Activated CD8-positive, alpha-beta memory T cell treated with anti-CD3 and anti-CD28 coated beads, Interleukin-2, amount 10 ng/mL, durations not matched to agents 7 days and 5 days (primary cell): ENCODE results near the gene UGT8. TPM values are rescaled to one million over a fixed set of nuclear protein-coding genes. Genes with fewer than 3 reads are reported as not detected.
"Not testable (repeated sequence)": the region's sequence is repeated elsewhere in the genome, so short reads cannot be mapped to it uniquely, and the experiment has no call there.

Experiments used
- ATAC-seq: fragments of 150-1000 bp; cut with Tn5 transposase; one replicate; pipeline ENCODE4 v1.10.0; 2021; ENCODE audit warnings: moderate library complexity
- CTCF ChIA-PET: fragments of 350-600 bp; sonication (Branson Sonifier 250); formaldehyde crosslinking; loops from one replicate; lab custom pipeline; 2021; ENCODE audit warnings: antibody characterized with exemption; lab: Charles Lee
- DNase-seq: peaks from one replicate; pipeline ENCODE4 v3.0.0-alpha.2; 2020
- H3K27ac Mint-ChIP-seq: one replicate; pipeline ENCODE4 v1.8.0; 2021; ENCODE audit warnings: mild to moderate bottlenecking, mixed read lengths
- H3K27me3 Mint-ChIP-seq: one replicate; pipeline ENCODE4 v1.8.0; 2021; ENCODE audit warnings: mixed read lengths
- H3K36me3 Mint-ChIP-seq: one replicate; pipeline ENCODE4 v1.8.0; 2021; ENCODE audit warnings: mild to moderate bottlenecking, mixed read lengths
- H3K4me1 Mint-ChIP-seq: one replicate; pipeline ENCODE4 v1.8.0; 2021; ENCODE audit warnings: mixed read lengths
- H3K4me3 Mint-ChIP-seq: one replicate; pipeline ENCODE4 v1.8.0; 2021; ENCODE audit warnings: mild to moderate bottlenecking, moderate library complexity, mixed read lengths
- H3K9me3 Mint-ChIP-seq: one replicate; pipeline ENCODE4 v1.8.0; 2022; ENCODE audit warnings: low read depth, mixed read lengths
- total RNA-seq, 2 experiments: library from RNA; stranded (reverse); gene quantifications; one replicate each; pipeline ENCODE4 v1.2.3, GENCODE V29; 2021

Gene UGT8, protein sequence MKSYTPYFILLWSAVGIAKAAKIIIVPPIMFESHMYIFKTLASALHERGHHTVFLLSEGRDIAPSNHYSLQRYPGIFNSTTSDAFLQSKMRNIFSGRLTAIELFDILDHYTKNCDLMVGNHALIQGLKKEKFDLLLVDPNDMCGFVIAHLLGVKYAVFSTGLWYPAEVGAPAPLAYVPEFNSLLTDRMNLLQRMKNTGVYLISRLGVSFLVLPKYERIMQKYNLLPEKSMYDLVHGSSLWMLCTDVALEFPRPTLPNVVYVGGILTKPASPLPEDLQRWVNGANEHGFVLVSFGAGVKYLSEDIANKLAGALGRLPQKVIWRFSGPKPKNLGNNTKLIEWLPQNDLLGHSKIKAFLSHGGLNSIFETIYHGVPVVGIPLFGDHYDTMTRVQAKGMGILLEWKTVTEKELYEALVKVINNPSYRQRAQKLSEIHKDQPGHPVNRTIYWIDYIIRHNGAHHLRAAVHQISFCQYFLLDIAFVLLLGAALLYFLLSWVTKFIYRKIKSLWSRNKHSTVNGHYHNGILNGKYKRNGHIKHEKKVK
- under 1 TPM; 0.29 to 0.63 TPM for total RNA-seq

GRCh38 chr4:114598191-114599121, at the start of gene UGT8:
TSS of gene UGT8 (plus strand) at chr4:114598807. CDS start at chr4:114622881, 24,074 bp downstream.
- Mint-ChIP-seq H3K4me1 (peaks cover 9% of the 10 kb centered on the region), H3K36me3 (no peaks in the 10 kb centered on the region), H3K9me3 (no peaks in the 10 kb centered on the region), H3K27me3 (peaks cover 36% of the 10 kb centered on the region), H3K27ac (peak within 1 kb of the TSS; percentile 22), H3K4me3 (peak within 1 kb of the TSS; percentile 49)
- CTCF ChIA-PET, result no interaction called here
- DNase-seq (peak; percentile 52), ATAC-seq (peak; percentile 73)

GRCh38 chr4:114549638-114550037, 49.0 kb upstream of the UGT8 start:
- H3K27ac Mint-ChIP-seq, result no peak overlapping the region
- H3K27me3 Mint-ChIP-seq, result no peaks in the 10 kb centered on the region
- H3K4me1 Mint-ChIP-seq, result no peaks in the 10 kb centered on the region
- ATAC-seq (no peak), DNase-seq (no peak)
- H3K9me3 Mint-ChIP-seq, result peaks cover 4% of the 10 kb centered on the region
- CTCF ChIA-PET, result no interaction called here
- no peaks in the 10 kb centered on the region for H3K36me3 Mint-ChIP-seq
- H3K4me3 Mint-ChIP-seq, result no peak overlapping the region

DNA sequence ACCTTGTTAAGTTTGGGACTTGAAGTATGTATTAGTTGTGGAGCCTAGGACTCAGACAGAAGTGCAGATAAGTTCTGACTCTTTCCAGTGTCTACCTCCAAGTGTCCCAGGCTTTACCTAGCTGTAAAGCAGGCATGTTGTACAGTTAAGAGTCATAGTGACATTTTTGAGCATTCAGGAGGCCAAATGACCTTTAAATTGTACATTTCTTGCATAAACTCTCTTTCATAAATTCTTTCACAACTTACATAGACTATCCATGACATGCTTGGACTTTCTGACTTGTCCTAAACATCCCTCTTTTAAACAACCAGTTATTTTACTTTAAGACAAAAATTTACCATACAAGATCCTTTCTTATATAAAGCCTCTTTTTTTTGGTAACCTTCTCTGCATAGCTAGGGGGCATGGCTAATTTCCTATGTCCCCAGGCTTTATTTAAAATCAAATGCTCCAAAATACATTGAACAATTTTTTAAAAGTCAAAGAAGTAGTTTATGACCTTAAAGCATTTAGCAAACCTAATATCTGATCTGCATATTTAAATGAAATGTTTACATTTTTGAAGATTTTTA, 40.1 kb upstream of the UGT8 start:
- Mint-ChIP-seq H3K4me3 (no peak overlapping the region), H3K36me3 (peaks cover 1% of the 10 kb centered on the region), H3K4me1 (no peaks in the 10 kb centered on the region), H3K9me3 (no peaks in the 10 kb centered on the region), H3K27me3 (no peaks in the 10 kb centered on the region), H3K27ac (no peak overlapping the region)
- CTCF ChIA-PET, result no interaction called here
- DNase-seq (no peak), ATAC-seq (no peak)

- no peaks in the 10 kb centered on the region for H3K9me3 Mint-ChIP-seq
- peaks cover 1% of the 10 kb centered on the region for H3K36me3 Mint-ChIP-seq
- no peaks in the 10 kb centered on the region for H3K27me3 Mint-ChIP-seq
- ATAC-seq (no peak), DNase-seq (no peak)
- no peak overlapping the region for H3K27ac Mint-ChIP-seq
- no peaks in the 10 kb centered on the region for H3K4me1 Mint-ChIP-seq
- H3K4me3 Mint-ChIP-seq, result no peak overlapping the region
- CTCF ChIA-PET, result no interaction called here
These were observed 37.0 kb upstream of the UGT8 start for GRCh38 chr4:114561590-114561989.

DNA sequence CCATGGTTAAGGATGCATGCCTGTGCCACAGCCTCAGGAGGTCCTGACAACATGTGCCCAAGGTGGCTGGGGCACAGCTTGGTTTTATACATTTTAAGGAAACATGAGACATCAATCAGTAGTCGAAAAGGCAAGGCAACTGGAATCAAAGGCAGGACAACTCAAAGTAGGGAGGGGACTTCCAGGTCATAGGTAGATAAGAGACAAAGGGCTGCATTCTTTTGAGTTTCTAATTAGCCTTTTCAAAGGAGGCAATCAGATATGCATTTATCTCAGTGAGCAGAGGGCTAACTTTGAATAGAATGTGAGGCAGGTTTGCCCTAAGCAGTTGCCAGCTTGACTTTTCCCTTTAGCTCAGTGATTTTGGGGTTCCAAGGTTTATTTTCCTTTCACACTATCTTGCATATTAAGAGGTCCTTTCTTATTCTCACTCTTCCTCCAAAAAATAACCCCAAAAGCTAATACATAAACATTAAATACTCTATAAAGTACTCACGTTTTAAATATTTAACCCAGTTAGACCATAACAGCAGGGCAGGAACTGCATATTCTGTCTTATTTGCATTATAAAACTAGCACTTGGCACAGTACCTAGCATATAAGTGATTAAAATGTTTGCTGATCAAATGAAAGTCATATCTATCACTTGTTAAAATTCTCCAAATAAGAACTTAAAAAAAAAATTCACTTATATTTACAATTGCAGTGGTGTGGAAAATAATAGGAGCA, 36.3 kb upstream of the UGT8 start:
- no peak overlapping the region for H3K4me3 Mint-ChIP-seq
- ATAC-seq, result no peak
- H3K4me1 Mint-ChIP-seq, result no peaks in the 10 kb centered on the region
- H3K27me3 Mint-ChIP-seq, result no peaks in the 10 kb centered on the region
- H3K27ac Mint-ChIP-seq, result no peak overlapping the region
- no peaks in the 10 kb centered on the region for H3K9me3 Mint-ChIP-seq
- CTCF ChIA-PET, result no interaction called here
- no peak for DNase-seq
- peaks cover 1% of the 10 kb centered on the region for H3K36me3 Mint-ChIP-seq

GRCh38 chr4:114563536-114564315, 34.9 kb upstream of the UGT8 start:
- Mint-ChIP-seq H3K4me1 (no peaks in the 10 kb centered on the region), H3K27me3 (no peaks in the 10 kb centered on the region), H3K9me3 (no peaks in the 10 kb centered on the region), H3K4me3 (no peak overlapping the region), H3K27ac (no peak overlapping the region), H3K36me3 (no peaks in the 10 kb centered on the region)
- CTCF ChIA-PET, result interaction anchor here (1.5 kb wide), 1 partner anchor 15 kb away, joined by 3 read pairs; no protein-coding TSS in a partner anchor
- no peak for ATAC-seq
- DNase-seq, result no peak

- Mint-ChIP-seq H3K36me3 (no peaks in the 10 kb centered on the region), H3K9me3 (peaks cover 5% of the 10 kb centered on the region), H3K4me1 (no peaks in the 10 kb centered on the region), H3K27ac (no peak overlapping the region), H3K4me3 (no peak overlapping the region), H3K27me3 (no peaks in the 10 kb centered on the region)
- CTCF ChIA-PET, result no interaction called here
- ATAC-seq (no peak), DNase-seq (no peak)
These were observed 21.2 kb upstream of the UGT8 start for GRCh38 chr4:114577386-114577785.

DNA sequence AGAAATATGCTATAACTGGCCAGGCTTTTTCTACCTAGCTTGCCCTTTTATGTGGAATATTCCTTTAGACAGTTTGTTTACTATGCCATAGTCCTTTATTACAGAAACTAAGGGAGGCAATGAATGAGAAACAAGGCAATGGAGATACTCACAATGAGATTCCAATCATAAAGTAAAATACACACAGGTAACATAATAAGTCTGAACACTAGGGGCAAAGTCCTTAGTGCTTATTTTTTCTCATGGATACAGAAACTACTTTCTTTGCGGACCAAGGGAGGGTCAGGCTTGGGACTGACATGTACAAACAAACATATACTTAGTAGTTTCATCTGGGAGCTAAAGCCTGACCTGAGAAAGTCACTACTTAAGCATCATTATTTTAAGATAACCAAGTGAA, 16.0 kb upstream of the UGT8 start:
- H3K9me3 Mint-ChIP-seq, result peaks cover 3% of the 10 kb centered on the region
- H3K36me3 Mint-ChIP-seq, result no peaks in the 10 kb centered on the region
- H3K27ac Mint-ChIP-seq, result no peak overlapping the region
- CTCF ChIA-PET, result no interaction called here
- H3K4me1 Mint-ChIP-seq, result no peaks in the 10 kb centered on the region
- ATAC-seq (no peak), DNase-seq (no peak)
- H3K4me3 Mint-ChIP-seq, result no peak overlapping the region
- H3K27me3 Mint-ChIP-seq, result no peaks in the 10 kb centered on the region

- Mint-ChIP-seq H3K27me3 (no peaks in the 10 kb centered on the region), H3K4me3 (no peak overlapping the region), H3K36me3 (no peaks in the 10 kb centered on the region), H3K27ac (no peak overlapping the region), H3K9me3 (no peaks in the 10 kb centered on the region), H3K4me1 (no peaks in the 10 kb centered on the region)
- CTCF ChIA-PET, result no interaction called here
- ATAC-seq (no peak), DNase-seq (no peak)
These were observed 10.3 kb upstream of the UGT8 start for GRCh38 chr4:114588305-114588704.

- H3K4me1 Mint-ChIP-seq, H3K9me3 Mint-ChIP-seq, H3K4me3 Mint-ChIP-seq, H3K36me3 Mint-ChIP-seq, DNase-seq, H3K27ac Mint-ChIP-seq, ATAC-seq, H3K27me3 Mint-ChIP-seq, CTCF ChIA-PET: not testable (repeated sequence)
These were observed 8.2 kb upstream of the UGT8 start for GRCh38 chr4:114590360-114590759.

DNA sequence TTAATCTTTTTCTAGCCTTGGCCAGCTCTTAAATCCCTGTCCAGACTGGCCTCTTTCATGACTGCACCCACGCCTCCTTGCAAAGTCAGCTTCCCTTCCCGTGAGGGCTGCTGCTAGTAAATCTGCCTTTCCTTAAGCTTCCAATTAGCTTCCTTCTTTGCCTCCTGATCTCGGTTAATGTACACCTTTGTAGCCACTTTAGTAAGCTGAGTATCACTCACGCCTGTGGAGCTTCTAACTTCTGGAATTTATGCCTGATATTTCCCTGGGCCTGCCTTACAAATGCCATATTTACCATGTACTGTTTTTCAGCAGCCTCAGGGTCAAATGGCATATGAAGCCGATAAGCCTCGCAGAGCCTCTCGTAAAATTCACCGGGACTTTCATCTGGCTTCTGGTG, 5.1 kb upstream of the UGT8 start:
- Mint-ChIP-seq H3K27me3 (peaks cover 15% of the 10 kb centered on the region), H3K36me3 (no peaks in the 10 kb centered on the region), H3K9me3 (no peaks in the 10 kb centered on the region), H3K4me1 (peaks cover 4% of the 10 kb centered on the region), H3K27ac (no peak overlapping the region), H3K4me3 (no peak overlapping the region)
- DNase-seq, result no peak
- no peak for ATAC-seq
- CTCF ChIA-PET, result no interaction called here

- no peak for ATAC-seq
- DNase-seq, result no peak
- peaks cover 28% of the 10 kb centered on the region for H3K27me3 Mint-ChIP-seq
- H3K9me3 Mint-ChIP-seq, result no peaks in the 10 kb centered on the region
- no peak overlapping the region for H3K27ac Mint-ChIP-seq
- CTCF ChIA-PET, result no interaction called here
- H3K36me3 Mint-ChIP-seq, result no peaks in the 10 kb centered on the region
- peaks cover 9% of the 10 kb centered on the region for H3K4me1 Mint-ChIP-seq
- no peak overlapping the region for H3K4me3 Mint-ChIP-seq
These were observed 3.4 kb upstream of the UGT8 start for GRCh38 chr4:114595207-114595606.
